Ectodermal cell (in vitro differentiated cells): ENCODE measurements around the gene PPP1R8.
"Not testable (repeated sequence)": the region's sequence is repeated elsewhere in the genome, so short reads cannot be mapped to it uniquely, and the experiment has no call there.

Experiments used
- H3K27ac ChIP-seq: 2 replicates; pipeline ENCODE4 v1.7.0; 2013; ENCODE audit warnings: mild to moderate bottlenecking, low read depth, low read length; ENCODE audit not compliant: insufficient read depth, poor library complexity, severe bottlenecking
- H3K27me3 ChIP-seq: 2 replicates; pipeline ENCODE4 v1.7.0; 2013; ENCODE audit warnings: mild to moderate bottlenecking, low read length; ENCODE audit not compliant: insufficient read depth, control insufficient read depth, poor library complexity, severe bottlenecking
- H3K36me3 ChIP-seq: one replicate; pipeline ENCODE4 v1.7.0; 2013; ENCODE audit warnings: low read length; ENCODE audit not compliant: control insufficient read depth, insufficient read depth
- H3K4me1 ChIP-seq: one replicate; pipeline ENCODE4 v1.7.0; 2013; ENCODE audit warnings: low read length; ENCODE audit not compliant: control insufficient read depth, insufficient read depth
- H3K4me3 ChIP-seq: 2 replicates; pipeline ENCODE4 v1.7.0; 2013; ENCODE audit warnings: low read depth, low read length, control low read depth; ENCODE audit not compliant: insufficient read depth
- H3K9me3 ChIP-seq: 2 replicates; pipeline ENCODE4 v1.7.0; 2013; ENCODE audit warnings: mild to moderate bottlenecking, low read length, moderate library complexity; ENCODE audit not compliant: control insufficient read depth
- WGBS, 2 experiments: methylation state at CpG; one replicate each; pipeline ENCODE4 v1.1.7; 2013; ENCODE audit warnings: missing lambda C conversion rate in 2 of 2; 5-methylcytosine and 5-hydroxymethylcytosine counted together

The PPP1R8 gene

DNA sequence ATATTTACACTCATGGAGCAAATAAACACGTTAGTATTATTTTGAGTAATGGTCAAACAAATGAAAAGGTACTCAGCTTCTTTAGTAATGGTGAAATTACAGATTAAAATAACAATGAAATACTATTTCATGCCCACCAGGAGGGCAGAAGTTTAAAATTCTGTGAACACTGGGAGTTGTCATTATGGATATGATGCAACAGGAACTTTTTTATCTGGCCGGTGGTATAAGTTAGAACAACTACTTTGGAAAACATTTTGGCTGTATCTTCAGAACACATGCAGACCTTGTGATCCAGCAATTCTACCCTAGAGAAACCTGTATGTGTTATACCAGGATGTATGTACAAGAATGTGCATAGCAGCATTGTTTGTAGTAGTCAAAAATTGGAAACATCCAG, 23.2 kb upstream of the PPP1R8 start:
- H3K4me1 ChIP-seq = no peaks in the 10 kb centered on the region
- H3K9me3 ChIP-seq = no peaks in the 10 kb centered on the region
- no peaks in the 10 kb centered on the region for H3K36me3 ChIP-seq
- H3K4me3 ChIP-seq = no peak overlapping the region
- H3K27ac ChIP-seq = no peak overlapping the region
- 80 to 82% methylated on average over 1 to 2 of the region's 2 CpGs for WGBS, 2 experiments
- H3K27me3 ChIP-seq = no peaks in the 10 kb centered on the region

DNA sequence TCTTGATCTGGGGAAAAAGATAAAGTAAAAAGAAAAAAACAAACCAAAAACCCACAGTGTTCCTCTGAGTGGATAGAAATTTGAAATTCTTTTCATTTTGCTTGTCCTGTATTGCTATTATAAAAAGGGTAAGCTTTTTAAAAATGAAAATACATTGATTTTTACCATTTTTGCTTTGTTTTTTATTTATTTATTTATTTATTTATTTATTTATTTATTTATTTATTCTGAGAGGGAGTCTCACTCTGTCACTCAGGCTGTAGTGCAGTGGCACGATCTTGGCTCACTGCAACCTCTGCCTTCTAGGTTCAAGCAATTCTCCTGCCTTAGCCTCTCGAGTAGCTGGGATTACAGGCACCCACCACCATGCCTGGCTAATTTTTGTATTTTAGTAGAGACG, 22.5 kb upstream of the PPP1R8 start:
- H3K4me3 ChIP-seq, H3K27me3 ChIP-seq, H3K4me1 ChIP-seq, H3K36me3 ChIP-seq, H3K27ac ChIP-seq, H3K9me3 ChIP-seq: not testable (repeated sequence)
- WGBS, 2 experiments = 86 to 95% methylated on average over 3 of the region's 3 CpGs

DNA sequence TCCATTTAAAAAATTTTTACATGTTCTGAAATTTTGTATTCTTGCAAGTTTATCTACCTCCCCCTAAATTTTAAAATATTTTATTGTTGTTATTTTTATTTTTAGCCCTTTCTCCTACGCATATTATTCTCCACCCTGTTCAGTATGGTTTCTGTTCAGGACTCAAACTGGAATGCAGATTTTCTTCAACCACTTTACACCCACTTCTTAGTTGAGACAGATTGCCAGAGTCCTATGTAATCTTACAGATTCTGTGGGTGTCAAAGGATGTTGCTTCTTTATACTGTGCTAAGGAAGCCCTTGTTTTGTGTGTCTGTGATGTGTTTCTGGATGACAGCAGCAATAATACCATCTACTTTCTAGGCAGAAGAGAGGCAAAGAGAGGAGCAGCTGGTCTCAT, 20.7 kb upstream of the PPP1R8 start:
- no peaks in the 10 kb centered on the region for H3K36me3 ChIP-seq
- 100% methylated on average over 1 of the region's 1 CpG; no CpG with 5 or more reads in 1 of the 2 experiments for WGBS, 2 experiments

DNA sequence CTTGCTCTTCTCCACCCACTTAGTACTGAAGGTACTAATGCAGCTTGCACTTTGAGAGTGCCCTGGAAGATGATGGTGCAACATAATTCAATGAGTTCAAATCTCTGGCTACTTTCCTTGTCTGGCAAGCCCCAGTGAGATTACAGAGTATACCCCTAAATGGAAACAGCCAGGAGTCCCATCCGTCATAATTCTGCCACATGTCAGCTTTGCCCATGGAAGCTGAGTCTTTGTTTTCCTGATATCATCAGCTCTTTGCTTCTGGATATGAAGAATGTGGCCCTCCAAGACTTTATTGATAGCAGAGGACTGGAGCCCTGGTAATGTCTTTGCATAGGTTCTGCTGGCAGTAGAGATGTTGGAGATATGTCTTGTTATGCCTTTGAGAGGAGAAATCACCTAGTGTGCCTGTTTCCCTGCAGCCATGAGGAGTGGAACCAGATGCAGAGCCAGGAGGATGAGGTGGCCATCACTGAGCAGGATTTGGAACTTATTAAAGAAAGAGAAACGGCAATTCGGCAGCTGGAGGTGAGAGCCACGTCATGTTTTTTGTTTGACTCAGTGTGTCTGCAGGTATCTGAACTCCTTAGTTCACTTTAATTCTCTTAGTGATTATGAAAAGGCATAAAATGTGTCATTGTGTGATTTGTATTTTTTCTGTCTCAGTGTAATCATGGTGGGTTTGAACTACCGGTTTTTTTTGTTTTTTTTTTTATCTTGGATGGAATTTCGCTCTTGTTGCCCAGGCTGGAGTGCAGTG, 18.7 kb upstream of the PPP1R8 start:
- H3K27me3 ChIP-seq = no peaks in the 10 kb centered on the region
- WGBS, 2 experiments = 95 to 97% methylated on average over 6 of the region's 6 CpGs
- H3K9me3 ChIP-seq = no peaks in the 10 kb centered on the region
- H3K4me1 ChIP-seq = no peaks in the 10 kb centered on the region
- H3K36me3 ChIP-seq = no peaks in the 10 kb centered on the region
- no peak overlapping the region for H3K27ac ChIP-seq
- no peak overlapping the region for H3K4me3 ChIP-seq

More for the DNA sequence above, 20.7 kb upstream of the PPP1R8 start:
- no peaks in the 10 kb centered on the region for H3K4me1 ChIP-seq
- H3K4me3 ChIP-seq = no peak overlapping the region
- H3K27me3 ChIP-seq = no peaks in the 10 kb centered on the region
- H3K27ac ChIP-seq = no peak overlapping the region
- H3K9me3 ChIP-seq = no peaks in the 10 kb centered on the region

DNA sequence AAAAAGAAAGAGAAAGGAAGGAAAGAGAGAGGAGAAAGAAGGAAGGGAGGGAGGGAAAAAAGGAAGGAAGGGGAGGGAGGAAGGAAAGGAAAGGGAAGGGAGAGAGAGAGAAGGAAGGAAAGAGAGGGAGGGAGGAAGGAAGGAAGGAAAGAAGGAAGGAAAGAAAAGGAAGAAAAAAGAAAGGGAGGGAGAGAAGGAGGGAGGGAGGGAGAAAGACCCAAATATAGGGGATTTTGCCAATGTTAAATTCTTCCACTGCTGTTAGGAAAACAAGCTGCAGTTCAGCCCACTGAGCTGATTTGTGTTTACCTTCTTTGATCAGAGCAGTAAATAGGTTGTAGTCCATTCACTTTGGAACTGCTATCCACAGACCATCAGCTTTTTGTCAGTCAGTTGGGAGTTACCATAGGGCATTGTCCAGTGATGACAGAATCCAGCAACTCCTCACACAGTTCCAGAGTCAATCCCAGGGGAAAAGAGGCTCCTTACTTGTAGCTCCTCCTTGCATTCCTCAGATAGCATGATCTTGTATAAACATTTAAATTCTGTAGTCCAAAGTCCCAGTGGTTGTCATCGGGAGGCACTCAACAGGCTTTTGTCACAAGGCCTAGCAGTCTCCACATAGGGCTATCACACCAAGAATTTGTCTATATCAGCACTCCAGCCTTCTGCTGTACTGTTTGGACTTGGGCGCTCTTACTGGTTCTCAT, 13.5 kb upstream of the PPP1R8 start:
- WGBS, 2 experiments = 92 to 95% methylated on average over 2 of the region's 2 CpGs
- Histone ChIP-seq H3K27me3 (no peaks in the 10 kb centered on the region), H3K4me1 (no peaks in the 10 kb centered on the region), H3K27ac (no peak overlapping the region), H3K9me3 (no peaks in the 10 kb centered on the region), H3K4me3 (no peak overlapping the region), H3K36me3 (no peaks in the 10 kb centered on the region)

DNA sequence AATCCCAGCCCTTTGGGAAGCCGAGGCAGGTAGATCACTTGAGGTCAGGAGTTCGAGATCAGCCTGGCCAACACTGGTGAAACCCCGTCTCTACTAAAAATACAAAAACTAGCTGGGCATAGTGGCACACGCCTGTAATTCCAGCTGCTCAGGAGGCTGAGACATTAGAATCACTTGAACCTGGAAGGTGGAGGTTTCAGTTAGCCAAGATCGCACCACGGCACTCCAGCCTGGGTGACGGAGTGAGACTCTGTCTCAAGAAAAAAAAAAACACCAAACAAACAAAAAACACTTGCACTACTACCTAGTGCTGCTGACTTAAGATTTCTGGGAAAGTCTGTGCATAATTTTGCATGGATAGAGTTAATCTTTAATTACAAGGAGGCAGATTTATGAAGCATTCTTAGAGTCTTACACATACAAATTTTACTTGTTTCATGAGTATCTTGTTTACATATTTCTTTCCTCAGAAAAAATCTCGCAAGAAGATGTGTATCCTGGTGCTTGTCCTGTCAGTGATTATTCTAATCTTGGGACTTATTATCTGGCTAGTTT, 8.7 kb upstream of the PPP1R8 start:
- 92 to 94% methylated on average over 7 to 8 of the region's 8 CpGs for WGBS, 2 experiments
- H3K36me3 ChIP-seq = no peaks in the 10 kb centered on the region
- no peak overlapping the region for H3K27ac ChIP-seq

DNA sequence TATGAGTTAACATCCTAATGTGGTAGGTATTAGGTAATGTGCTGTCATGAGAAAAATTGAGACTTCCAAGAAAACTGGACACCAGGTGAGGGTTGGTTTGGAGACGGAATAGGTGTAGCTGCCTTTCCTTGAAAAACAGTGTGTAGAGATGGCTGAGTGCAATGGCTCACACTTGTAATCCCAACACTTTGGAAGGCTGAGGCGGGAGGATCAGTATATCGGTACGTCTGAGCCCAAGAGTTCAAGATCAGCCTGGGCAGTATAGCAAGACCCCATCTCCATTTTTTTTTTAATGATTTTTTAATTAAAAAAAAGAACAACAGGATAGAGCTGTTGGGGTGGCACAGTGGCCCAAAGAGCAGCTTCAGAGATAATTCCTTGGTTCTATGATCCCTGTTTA, 6.8 kb upstream of the PPP1R8 start:
- Histone ChIP-seq H3K36me3 (no peaks in the 10 kb centered on the region), H3K27ac (no peak overlapping the region), H3K9me3 (no peaks in the 10 kb centered on the region), H3K27me3 (no peaks in the 10 kb centered on the region), H3K4me1 (no peaks in the 10 kb centered on the region), H3K4me3 (no peak overlapping the region)
- 96 to 97% methylated on average over 4 of the region's 4 CpGs for WGBS, 2 experiments

More for the DNA sequence above, 8.7 kb upstream of the PPP1R8 start:
- Histone ChIP-seq H3K27me3 (no peaks in the 10 kb centered on the region), H3K4me1 (no peaks in the 10 kb centered on the region), H3K4me3 (no peak overlapping the region), H3K9me3 (no peaks in the 10 kb centered on the region)

DNA sequence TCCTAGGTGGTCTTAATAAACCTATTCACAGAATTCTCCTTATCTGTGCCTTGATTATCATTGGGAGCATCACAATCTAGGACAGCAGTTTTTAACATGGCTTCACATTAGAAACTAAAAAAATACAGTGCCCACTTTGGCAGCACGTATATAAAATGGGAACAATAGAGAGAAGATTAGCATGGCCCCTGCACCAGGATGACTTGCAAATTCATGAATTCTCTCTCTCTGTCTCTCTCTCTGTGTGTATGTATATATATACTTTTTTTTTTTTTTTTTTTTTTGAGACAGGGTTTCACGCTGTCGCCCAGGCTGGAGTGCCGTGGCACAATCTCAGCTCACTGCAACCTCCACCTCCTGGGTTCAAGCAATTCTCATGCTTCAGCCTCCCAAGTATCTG, 6.2 kb upstream of the PPP1R8 start:
- H3K4me1 ChIP-seq = no peaks in the 10 kb centered on the region
- no peaks in the 10 kb centered on the region for H3K27me3 ChIP-seq
- H3K36me3 ChIP-seq = no peaks in the 10 kb centered on the region
- no peak overlapping the region for H3K4me3 ChIP-seq
- no peaks in the 10 kb centered on the region for H3K9me3 ChIP-seq
- whole genome bisulfite sequencing, 2 experiments = 96% methylated on average over 4 of the region's 4 CpGs
- no peak overlapping the region for H3K27ac ChIP-seq

DNA sequence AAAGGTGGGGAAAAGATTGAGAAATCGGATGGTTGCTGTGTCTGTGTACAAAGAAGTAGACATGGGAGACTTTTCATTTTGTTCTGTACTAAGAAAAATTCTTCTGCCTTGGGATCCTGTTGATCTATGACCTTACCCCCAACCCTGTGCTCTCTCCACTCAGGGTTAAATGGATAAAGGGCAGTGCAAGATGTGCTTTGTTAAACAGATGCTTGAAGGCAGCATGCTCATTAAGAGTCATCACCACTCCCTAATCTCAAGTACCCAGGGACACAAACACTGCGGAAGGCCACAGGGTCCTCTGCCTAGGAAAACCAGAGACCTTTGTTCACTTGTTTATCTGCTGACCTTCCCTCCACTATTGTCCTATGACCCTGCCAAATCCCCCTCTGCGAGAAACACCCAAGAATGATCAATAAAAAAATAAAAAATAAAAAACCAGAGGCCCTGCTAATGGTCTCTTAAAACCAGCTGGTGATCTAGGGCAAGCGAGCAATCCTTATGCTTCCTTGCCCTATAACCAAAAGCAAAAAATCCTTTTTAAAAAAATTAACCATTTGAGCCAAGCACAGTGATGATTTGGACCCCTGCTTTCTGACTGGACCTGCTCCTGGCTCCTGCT, 1.1 kb upstream of the PPP1R8 start:
- not testable (repeated sequence) for H3K4me3 ChIP-seq, H3K27ac ChIP-seq, H3K36me3 ChIP-seq, H3K9me3 ChIP-seq, H3K4me1 ChIP-seq, H3K27me3 ChIP-seq
- WGBS, 2 experiments = 94 to 97% methylated on average over 3 of the region's 4 CpGs
